Measurements from ENCODE around the gene DDX17. TPM values are rescaled to one million over a fixed set of nuclear protein-coding genes. Genes with fewer than 3 reads are reported as not detected.

The DDX17 gene
- total RNA-seq, 1 experiment from 2014 or later = 234 TPM

DNA sequence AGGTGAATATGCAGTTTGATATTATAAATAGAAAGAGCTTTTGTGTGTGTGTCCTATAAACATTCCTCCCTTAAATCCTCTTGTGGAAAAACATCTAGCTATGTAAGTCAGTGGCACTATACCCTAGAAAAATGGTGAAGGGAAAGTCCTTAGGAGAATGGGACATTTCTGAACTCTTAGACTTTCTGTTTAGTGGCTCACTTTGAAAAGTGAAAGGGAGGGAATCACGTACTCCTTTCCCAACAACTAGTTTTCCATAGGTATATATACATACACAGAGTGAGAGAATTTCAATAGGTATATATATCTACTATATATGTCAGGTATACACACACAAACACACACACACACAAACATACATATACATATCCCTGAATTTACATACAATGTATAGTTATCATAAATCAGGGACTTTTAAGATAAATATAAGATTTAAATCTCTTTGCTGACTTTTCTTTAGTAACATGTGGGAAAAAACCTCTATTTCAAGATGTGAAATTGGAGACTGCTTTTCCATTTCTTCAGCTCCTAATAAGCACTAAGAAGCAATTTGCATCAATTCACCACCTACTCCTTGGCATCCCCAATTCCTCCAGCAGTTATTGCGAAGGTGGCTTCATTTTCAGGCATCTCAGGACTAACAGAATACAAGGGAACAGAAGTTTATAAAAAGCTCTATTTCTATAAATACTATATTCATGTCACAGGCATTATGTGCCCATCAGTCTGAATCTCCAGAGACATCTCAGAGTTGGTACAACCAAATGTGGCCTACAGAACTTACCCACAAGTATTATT is 13.5 kb upstream of the DDX17 start:
- Histone ChIP-seq H3K27ac (ENCODE audit: low read depth, low read length) (no peak overlapping the region), H3K4me1 (ENCODE audit: control insufficient read depth in 1 of 2, insufficient read depth in 2 of 2, low read length in 2 of 2) (no peaks in the 10 kb centered on the region), H3K9me2 (ENCODE audit: insufficient read depth) (no peaks in the 10 kb centered on the region), H3K4me2 (ENCODE audit: low read length) (no peak overlapping the region), H3K79me2 (ENCODE audit: insufficient read depth, low read length) (no peaks in the 10 kb centered on the region), H4K20me1 (ENCODE audit: insufficient read depth) (no peaks in the 10 kb centered on the region), H3K36me3 (ENCODE audit: control insufficient read depth in 1 of 2, insufficient read depth in 2 of 2, low read length in 2 of 2) (no peaks in the 10 kb centered on the region), H3K9ac (ENCODE audit: low read length) (no peak overlapping the region), H2AFZ (ENCODE audit: low read depth, low read length, poor library complexity, severe bottlenecking) (no peak overlapping the region), H3K4me3 (replicated peaks in 1 of 2; ENCODE audit: low read depth in 1 of 2, low read length in 2 of 2) (no peak overlapping the region), H3K27me3 (ENCODE audit: insufficient read depth, low read length) (no peaks in the 10 kb centered on the region), H3K9me3 (ENCODE audit: control insufficient read depth in 1 of 2, insufficient read depth in 1 of 2, low read depth in 1 of 2, low read length in 2 of 2) (no peaks in the 10 kb centered on the region)
- ChIA-PET CTCF (no interaction called here), RAD21 (ENCODE audit: low non-redundant PET in 1 of 2, low total read pairs in 2 of 2, uncharacterized antibody in 2 of 2, unreplicated experiment in 2 of 2) (no interaction called here), POLR2A (no interaction called here)
- no TSS peak for BruUV-seq (replicated peaks)
- no peak for ATAC-seq
- TF ChIP-seq ELF1 (IDR thresholded peaks at IDR 0.05; ENCODE audit: borderline replicate concordance, low read depth) (no peak), POLR2AphosphoS5 (IDR thresholded peaks at IDR 0.05; ENCODE audit: low read depth, low read length) (no peak), ZBTB33 (IDR thresholded peaks at IDR 0.05; ENCODE audit: extremely low read depth, insufficient replicate concordance, low read length) (no peak), POLR2A (IDR thresholded peaks at IDR 0.05; ENCODE audit: borderline replicate concordance, extremely low read depth, insufficient read depth, insufficient read length) (no peak), CEBPB (IDR thresholded peaks at IDR 0.05; ENCODE audit: low read depth) (no peak), YY1 (IDR thresholded peaks at IDR 0.05; ENCODE audit: extremely low read depth, insufficient replicate concordance, low read depth, low read length) (no peak), RAD21 (IDR thresholded peaks at IDR 0.05; ENCODE audit: low read depth) (no peak), EZH2 (IDR thresholded peaks at IDR 0.05) (no peak), ZFX (IDR thresholded peaks at IDR 0.05) (no peak), SIN3A (IDR thresholded peaks at IDR 0.05; ENCODE audit: low read depth) (no peak), EGR1 (IDR thresholded peaks at IDR 0.05; ENCODE audit: low read depth) (no peak), FOSL1 (IDR thresholded peaks at IDR 0.05; ENCODE audit: low read depth) (no peak), SP1 (IDR thresholded peaks at IDR 0.05; ENCODE audit: low read depth) (no peak), EZH2phosphoT487 (IDR thresholded peaks at IDR 0.05; ENCODE audit: borderline replicate concordance) (no peak), SRF (IDR thresholded peaks at IDR 0.05; ENCODE audit: low read depth) (no peak)
- TF ChIP-seq, protein P1, sequence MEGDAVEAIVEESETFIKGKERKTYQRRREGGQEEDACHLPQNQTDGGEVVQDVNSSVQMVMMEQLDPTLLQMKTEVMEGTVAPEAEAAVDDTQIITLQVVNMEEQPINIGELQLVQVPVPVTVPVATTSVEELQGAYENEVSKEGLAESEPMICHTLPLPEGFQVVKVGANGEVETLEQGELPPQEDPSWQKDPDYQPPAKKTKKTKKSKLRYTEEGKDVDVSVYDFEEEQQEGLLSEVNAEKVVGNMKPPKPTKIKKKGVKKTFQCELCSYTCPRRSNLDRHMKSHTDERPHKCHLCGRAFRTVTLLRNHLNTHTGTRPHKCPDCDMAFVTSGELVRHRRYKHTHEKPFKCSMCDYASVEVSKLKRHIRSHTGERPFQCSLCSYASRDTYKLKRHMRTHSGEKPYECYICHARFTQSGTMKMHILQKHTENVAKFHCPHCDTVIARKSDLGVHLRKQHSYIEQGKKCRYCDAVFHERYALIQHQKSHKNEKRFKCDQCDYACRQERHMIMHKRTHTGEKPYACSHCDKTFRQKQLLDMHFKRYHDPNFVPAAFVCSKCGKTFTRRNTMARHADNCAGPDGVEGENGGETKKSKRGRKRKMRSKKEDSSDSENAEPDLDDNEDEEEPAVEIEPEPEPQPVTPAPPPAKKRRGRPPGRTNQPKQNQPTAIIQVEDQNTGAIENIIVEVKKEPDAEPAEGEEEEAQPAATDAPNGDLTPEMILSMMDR (IDR thresholded peaks at IDR 0.05 in 2 of 3, conservative IDR thresholded peaks at IDR 0.05 in 1 of 3; ENCODE audit: borderline replicate concordance in 1 of 3, insufficient read depth in 1 of 3, low read depth in 2 of 3, low read length in 2 of 3) = no peak
- TF ChIP-seq, protein P2, sequence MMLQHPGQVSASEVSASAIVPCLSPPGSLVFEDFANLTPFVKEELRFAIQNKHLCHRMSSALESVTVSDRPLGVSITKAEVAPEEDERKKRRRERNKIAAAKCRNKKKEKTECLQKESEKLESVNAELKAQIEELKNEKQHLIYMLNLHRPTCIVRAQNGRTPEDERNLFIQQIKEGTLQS (IDR thresholded peaks at IDR 0.05) = no peak
- TF ChIP-seq, protein P3, sequence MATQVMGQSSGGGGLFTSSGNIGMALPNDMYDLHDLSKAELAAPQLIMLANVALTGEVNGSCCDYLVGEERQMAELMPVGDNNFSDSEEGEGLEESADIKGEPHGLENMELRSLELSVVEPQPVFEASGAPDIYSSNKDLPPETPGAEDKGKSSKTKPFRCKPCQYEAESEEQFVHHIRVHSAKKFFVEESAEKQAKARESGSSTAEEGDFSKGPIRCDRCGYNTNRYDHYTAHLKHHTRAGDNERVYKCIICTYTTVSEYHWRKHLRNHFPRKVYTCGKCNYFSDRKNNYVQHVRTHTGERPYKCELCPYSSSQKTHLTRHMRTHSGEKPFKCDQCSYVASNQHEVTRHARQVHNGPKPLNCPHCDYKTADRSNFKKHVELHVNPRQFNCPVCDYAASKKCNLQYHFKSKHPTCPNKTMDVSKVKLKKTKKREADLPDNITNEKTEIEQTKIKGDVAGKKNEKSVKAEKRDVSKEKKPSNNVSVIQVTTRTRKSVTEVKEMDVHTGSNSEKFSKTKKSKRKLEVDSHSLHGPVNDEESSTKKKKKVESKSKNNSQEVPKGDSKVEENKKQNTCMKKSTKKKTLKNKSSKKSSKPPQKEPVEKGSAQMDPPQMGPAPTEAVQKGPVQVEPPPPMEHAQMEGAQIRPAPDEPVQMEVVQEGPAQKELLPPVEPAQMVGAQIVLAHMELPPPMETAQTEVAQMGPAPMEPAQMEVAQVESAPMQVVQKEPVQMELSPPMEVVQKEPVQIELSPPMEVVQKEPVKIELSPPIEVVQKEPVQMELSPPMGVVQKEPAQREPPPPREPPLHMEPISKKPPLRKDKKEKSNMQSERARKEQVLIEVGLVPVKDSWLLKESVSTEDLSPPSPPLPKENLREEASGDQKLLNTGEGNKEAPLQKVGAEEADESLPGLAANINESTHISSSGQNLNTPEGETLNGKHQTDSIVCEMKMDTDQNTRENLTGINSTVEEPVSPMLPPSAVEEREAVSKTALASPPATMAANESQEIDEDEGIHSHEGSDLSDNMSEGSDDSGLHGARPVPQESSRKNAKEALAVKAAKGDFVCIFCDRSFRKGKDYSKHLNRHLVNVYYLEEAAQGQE (IDR thresholded peaks at IDR 0.05; ENCODE audit: low read depth) = no peak
- DNase-seq (ENCODE audit: low read depth, low spot score) = no peak
- intact Hi-C loops (cut with micrococcal nuclease) = no loop called here

Data from HCT116 (cell line).